Peyer's patch (tissue), 4 donors: ENCODE measurements around the gene COG6.

Experiments
- POLR2A ChIP-seq, 2 donors: fragments of 450-650 bp; IDR thresholded peaks; one replicate each; pipeline ENCODE4 v1.5.1; 2017; ENCODE audit warnings: antibody characterized with exemption in 2 of 2, mild to moderate bottlenecking in 2 of 2, moderate library complexity in 2 of 2
- TF ChIP-seq, protein P1 (sequence below), 6 experiments: fragments of 450-650 bp in 4 of 6; fragments of 200-600 bp in 2 of 6; sonication (generic) in 1 of 6; IDR thresholded peaks; one replicate each; pipeline ENCODE4 v1.5.1; 2017 to 2019; ENCODE audit warnings: antibody characterized with exemption in 6 of 6, mild to moderate bottlenecking in 3 of 6, moderate library complexity in 1 of 6

GRCh38 chr13:39737047-39737446 lies 81.6 kb downstream of the COG6 start:
- TF ChIP-seq, protein P1, sequence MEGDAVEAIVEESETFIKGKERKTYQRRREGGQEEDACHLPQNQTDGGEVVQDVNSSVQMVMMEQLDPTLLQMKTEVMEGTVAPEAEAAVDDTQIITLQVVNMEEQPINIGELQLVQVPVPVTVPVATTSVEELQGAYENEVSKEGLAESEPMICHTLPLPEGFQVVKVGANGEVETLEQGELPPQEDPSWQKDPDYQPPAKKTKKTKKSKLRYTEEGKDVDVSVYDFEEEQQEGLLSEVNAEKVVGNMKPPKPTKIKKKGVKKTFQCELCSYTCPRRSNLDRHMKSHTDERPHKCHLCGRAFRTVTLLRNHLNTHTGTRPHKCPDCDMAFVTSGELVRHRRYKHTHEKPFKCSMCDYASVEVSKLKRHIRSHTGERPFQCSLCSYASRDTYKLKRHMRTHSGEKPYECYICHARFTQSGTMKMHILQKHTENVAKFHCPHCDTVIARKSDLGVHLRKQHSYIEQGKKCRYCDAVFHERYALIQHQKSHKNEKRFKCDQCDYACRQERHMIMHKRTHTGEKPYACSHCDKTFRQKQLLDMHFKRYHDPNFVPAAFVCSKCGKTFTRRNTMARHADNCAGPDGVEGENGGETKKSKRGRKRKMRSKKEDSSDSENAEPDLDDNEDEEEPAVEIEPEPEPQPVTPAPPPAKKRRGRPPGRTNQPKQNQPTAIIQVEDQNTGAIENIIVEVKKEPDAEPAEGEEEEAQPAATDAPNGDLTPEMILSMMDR (IDR thresholded peaks at IDR 0.05) = no peak
- no peak for TF ChIP-seq POLR2A (IDR thresholded peaks at IDR 0.05)
